ENCODE measurements around the gene TCF12.

DNA sequence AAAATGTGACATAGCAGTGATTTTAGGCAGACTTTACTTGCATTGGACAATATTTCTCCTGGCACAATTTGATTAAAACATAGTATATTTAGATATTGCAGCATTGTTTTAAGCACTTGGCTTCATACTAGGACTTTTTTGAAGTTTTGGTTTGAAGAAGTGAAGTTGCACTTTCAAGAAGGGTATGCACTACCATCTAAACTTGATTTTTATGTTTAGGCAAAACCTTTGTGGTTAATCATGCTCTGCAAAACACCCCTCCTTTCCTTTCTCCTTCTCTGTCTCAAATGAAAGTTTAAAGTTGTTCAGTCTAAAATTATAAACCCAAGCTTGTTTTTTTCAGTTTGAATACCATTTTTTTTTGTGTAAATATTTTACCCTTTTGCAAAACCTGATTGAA, 173.8 kb downstream of the TCF12 start:
- TF ChIP-seq, protein P1, sequence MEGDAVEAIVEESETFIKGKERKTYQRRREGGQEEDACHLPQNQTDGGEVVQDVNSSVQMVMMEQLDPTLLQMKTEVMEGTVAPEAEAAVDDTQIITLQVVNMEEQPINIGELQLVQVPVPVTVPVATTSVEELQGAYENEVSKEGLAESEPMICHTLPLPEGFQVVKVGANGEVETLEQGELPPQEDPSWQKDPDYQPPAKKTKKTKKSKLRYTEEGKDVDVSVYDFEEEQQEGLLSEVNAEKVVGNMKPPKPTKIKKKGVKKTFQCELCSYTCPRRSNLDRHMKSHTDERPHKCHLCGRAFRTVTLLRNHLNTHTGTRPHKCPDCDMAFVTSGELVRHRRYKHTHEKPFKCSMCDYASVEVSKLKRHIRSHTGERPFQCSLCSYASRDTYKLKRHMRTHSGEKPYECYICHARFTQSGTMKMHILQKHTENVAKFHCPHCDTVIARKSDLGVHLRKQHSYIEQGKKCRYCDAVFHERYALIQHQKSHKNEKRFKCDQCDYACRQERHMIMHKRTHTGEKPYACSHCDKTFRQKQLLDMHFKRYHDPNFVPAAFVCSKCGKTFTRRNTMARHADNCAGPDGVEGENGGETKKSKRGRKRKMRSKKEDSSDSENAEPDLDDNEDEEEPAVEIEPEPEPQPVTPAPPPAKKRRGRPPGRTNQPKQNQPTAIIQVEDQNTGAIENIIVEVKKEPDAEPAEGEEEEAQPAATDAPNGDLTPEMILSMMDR (IDR thresholded peaks at IDR 0.05; ENCODE audit: insufficient read depth, low read depth, low read length) = no peak
- no peak for TF ChIP-seq EZH2 (IDR thresholded peaks at IDR 0.05; ENCODE audit: insufficient read depth, low read length)
